ENCODE results near the gene PCSK9.
"Not testable (repeated sequence)": the region's sequence is repeated elsewhere in the genome, so short reads cannot be mapped to it uniquely, and the experiment has no call there.

PCSK9 gene

DNA sequence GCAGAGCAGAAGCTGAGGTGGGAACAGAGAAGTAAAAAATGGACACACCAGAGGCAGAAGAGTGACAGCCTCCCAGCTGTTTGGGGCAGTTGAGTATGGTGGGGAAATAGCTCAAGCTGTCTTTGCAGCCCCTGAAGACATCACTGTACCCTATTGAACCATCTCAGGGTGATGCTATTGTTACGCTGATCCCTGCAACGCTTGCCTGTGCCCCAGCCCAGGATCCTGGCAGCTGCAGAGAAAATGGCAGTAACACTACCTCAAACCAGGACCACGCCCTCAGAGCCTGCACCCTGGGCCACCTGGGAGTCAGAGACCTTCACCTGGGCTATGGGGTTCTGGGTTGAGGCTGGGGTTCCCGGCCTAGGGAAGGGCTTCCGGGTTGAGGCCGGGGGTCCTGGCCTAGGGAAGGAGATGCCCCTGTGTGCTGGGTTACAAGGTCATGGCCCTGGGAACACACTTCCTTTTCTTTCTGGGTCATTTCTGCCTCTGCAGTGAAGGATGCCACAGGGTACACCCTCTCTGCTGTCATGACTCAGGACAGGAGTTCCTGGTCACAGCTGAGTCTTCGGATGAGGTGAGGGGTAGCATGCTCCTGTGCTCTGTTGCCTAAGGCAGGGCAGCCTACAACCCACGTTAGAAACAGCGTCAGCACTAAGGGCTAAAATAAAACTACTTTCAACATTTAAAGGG lies 29.0 kb upstream of the PCSK9 start:
- no peak for DNase-seq (ENCODE audit: low read depth)

DNA sequence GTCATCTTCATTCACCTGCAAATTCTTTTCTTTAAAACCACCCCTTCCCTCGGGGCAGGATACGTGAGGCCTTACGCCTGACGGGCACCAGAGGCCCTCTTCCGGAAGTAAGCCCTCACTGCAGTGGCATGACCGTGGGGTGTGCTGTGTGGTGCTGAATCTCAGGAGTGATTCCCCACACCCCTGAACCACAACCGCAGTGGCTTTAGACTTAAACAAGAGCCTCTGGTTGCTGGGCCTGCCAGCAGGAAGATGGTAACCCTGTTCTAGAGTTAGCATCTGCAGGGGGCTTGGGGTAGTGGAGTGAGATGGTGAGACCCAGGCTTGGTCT lies 28.5 kb upstream of the PCSK9 start:
- DNase-seq (ENCODE audit: low read depth), result no peak

DNA sequence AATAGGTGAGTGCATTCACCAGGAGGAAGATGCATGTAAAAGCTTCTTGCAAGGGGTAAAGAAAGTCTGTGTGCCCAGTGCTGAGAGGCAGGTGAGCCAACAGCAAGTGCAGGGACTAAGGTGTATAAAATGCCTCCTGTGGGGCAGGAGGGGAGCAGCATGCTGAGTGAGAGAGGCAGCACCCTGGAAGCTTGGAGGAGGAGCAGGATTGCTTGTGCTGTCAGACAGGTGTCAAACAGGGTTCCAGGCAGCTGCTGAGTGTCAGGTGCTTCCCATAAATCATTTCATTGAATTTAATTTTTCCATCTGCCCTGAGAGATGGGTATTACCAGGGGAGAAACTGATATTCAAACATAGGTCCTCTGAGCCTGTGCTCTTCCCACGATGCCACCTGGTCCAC lies 26.7 kb upstream of the PCSK9 start:
- no peak for DNase-seq (ENCODE audit: low read depth)

GRCh38 chr1:55015123-55015522 lies 24.2 kb upstream of the PCSK9 start:
- DNase-seq (ENCODE audit: low read depth), result no peak

GRCh38 chr1:55015731-55016620 lies 23.4 kb upstream of the PCSK9 start:
- no peak for DNase-seq (ENCODE audit: low read depth)

- DNase-seq (ENCODE audit: low read depth), result no peak
Observed at GRCh38 chr1:55018395-55018794, 21.0 kb upstream of the PCSK9 start.

- peak; percentile 79 for DNase-seq (ENCODE audit: low read depth)
Observed at GRCh38 chr1:55021942-55022546, 17.3 kb upstream of the PCSK9 start.

DNA sequence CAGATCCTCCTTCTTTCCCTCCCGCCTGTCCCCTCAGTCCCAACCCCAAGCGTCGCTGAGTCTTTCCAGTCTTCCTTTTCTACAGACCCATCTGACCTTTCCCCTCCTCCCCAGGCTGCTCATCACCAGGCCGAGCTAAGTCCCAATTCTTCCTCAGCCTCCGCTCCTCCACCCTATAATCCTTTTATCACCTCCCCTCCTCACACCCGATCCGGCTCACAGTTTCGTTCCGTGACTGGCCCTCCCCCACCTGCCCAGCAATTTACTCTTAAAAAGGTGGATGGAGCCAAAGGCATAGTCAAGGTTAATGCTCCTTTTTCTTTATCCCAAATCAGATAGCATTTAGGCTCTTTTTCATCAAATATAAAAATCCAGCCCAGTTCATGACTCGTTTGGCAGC lies 15.2 kb upstream of the PCSK9 start:
- DNase-seq (ENCODE audit: low read depth), result not testable (repeated sequence)

- not testable (repeated sequence) for DNase-seq (ENCODE audit: low read depth)
Observed at GRCh38 chr1:55026682-55027081, 12.7 kb upstream of the PCSK9 start.

DNA sequence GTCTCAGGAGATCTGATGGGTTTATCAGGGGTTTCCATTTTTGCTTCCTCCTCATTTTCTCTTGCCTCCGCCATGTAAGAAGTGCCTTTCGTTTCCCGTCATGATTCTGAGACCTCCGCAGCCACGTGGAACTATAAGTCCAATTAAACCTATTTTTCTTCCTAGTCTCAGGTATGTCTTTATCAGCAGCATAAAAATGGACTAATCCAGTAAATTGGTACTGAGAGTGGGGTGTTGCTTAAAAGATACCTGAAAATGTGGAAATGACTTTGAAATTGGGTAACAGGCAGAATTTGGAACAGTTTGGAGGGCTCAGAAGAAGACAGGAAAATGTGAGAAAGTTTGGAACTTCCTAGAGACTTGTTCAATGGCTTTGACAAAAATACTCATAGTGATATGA lies 8.2 kb upstream of the PCSK9 start:
- DNase-seq (ENCODE audit: low read depth), result not testable (repeated sequence)

- DNase-seq (ENCODE audit: low read depth), result no peak
Observed at GRCh38 chr1:55033265-55033614, 6.1 kb upstream of the PCSK9 start.

DNA sequence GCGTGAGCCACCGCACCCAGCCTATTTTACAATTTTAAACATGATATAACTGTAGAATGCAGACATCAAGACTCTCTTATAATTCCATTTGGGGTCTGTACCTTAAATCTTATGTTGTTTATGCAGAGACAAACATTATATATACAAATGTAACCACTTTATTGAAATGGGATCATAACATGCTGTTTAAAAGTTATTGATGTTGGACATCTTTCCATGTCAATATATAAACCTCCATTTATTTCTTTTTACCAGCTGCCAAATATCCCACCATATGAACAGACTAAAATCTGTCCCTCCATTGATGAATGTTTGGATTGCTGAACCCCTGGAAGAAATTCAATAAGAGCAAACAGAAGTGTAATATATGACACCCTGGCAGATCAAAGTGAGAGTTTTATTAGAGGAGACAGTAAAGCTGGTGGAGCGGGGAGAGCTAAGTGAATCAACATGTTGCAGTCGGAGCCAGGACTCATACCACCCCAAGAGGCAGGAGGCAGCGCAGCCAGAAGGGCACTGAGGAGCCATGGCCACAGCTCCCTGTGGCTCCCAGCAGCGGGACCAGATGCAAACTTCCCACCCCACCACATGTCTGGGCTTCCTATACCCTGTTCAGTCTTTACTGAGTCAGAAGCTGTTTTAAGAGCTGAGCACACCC lies 4.7 kb upstream of the PCSK9 start:
- DNase-seq (ENCODE audit: low read depth), result no peak

- no peak for DNase-seq (ENCODE audit: low read depth)
Observed at GRCh38 chr1:55035904-55036303, 3.4 kb upstream of the PCSK9 start.

- no peak for DNase-seq (ENCODE audit: low read depth)
Observed at GRCh38 chr1:55037733-55038551, 1.4 kb upstream of the PCSK9 start.

GRCh38 chr1:55038552-55038838 lies 853 bp upstream of the PCSK9 start:
- no peak for DNase-seq (ENCODE audit: low read depth)

DNA sequence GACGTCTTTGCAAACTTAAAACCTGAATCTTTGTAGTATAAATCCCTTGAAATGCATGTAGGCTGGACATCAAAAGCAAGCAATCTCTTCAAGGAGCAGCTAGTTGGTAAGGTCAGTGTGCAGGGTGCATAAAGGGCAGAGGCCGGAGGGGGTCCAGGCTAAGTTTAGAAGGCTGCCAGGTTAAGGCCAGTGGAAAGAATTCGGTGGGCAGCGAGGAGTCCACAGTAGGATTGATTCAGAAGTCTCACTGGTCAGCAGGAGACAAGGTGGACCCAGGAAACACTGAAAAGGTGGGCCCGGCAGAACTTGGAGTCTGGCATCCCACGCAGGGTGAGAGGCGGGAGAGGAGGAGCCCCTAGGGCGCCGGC lies 390 bp upstream of the PCSK9 start:
- no peak for DNase-seq (ENCODE audit: low read depth)

DNA sequence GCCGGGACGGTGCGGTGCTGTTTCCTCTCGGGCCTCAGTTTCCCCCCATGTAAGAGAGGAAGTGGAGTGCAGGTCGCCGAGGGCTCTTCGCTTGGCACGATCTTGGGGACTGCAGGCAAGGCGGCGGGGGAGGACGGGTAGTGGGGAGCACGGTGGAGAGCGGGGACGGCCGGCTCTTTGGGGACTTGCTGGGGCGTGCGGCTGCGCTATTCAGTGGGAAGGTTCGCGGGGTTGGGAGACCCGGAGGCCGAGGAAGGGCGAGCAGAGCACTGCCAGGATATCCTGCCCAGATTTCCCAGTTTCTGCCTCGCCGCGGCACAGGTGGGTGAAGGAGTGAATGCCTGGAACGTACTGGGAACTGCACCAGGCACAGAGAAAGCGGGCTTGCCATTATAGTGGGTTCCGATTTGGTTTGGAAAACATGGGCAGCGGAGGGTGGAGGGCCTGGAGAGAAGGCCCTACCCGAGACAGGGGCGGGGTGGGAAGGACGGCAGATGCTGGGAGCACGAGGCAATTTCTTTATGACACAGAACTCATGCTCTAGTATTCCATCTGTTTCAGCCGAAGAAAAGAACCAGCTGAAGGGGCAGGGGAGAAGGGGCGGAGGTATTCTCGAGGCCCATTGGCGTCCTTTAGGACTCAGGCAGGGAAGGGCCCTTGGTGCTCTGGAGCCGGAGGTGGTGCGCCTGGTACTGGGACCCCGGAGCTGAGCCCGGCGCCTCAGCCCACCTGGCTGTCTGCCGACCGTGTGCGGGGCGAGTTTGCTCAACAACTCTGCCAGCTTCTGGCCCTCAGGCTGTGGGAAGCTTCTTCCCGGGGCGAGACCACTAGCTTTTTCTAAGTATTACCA lies 960 bp downstream of the PCSK9 start:
- DNase-seq (ENCODE audit: low read depth), result no peak

GRCh38 chr1:55040933-55041494 lies 1.7 kb downstream of the PCSK9 start:
- no peak for DNase-seq (ENCODE audit: low read depth)

DNA sequence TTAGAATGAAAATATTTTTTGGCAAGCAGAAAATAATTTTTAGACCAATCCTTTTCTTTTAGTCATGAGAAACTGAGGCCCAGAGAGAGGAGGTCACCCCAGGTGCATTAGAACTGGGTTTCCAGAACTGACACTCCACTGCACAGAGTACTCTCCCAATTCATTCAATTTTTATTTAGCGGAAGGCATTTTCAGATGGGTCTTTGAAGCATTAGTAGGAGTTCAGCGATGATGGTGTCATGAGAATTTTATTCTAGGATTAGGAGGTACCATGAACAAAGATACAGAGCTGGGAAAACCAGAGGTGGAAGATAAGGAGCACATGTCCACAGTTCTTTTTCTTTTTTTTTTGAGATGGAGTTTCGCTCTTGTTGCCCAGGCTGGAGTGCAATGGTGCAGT lies 2.3 kb downstream of the PCSK9 start:
- DNase-seq (ENCODE audit: low read depth), result no peak

DNA sequence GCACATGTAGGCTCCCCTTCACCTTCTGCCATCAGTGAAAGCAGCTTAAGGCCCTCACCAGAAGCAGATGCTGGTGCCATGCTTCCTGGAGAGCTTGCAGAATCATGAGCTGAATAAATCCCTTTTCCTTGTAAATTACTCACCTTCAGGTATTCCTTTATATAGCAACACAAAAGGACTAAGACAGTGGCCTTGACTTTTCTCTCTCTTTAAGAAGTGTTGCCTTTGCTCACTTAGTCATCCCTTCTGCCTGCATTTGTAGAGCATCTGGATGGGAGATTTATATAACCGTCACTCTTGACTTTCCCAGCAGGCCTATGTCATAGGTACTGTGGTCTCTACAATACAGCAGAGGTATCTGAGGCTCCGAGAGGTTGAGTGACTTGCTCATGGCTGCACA lies 3.7 kb downstream of the PCSK9 start:
- DNase-seq (ENCODE audit: low read depth), result no peak

GRCh38 chr1:55043726-55044125 lies 4.4 kb downstream of the PCSK9 start:
- DNase-seq (ENCODE audit: low read depth), result no peak

All from HS-27A (cell line).